DOHH2 (cell line): ENCODE measurements around the gene TNFAIP6.

Experiments
- EZH2phosphoT487 ChIP-seq: fragments of 200-600 bp; sonication (generic); IDR thresholded peaks from 2 replicates; pipeline ENCODE4 v1.6.1; 2017; ENCODE audit warnings: borderline replicate concordance, mild to moderate bottlenecking, antibody characterized with exemption, low read length, moderate library complexity, mixed read lengths
- TF ChIP-seq, protein P1 (sequence below): fragments of 200-600 bp; sonication (generic); IDR thresholded peaks from one replicate; pipeline ENCODE4 v1.5.1; 2014; ENCODE audit warnings: antibody characterized with exemption, mild to moderate bottlenecking, low read depth, low read length; ENCODE audit not compliant: poor library complexity, severe bottlenecking

DNA sequence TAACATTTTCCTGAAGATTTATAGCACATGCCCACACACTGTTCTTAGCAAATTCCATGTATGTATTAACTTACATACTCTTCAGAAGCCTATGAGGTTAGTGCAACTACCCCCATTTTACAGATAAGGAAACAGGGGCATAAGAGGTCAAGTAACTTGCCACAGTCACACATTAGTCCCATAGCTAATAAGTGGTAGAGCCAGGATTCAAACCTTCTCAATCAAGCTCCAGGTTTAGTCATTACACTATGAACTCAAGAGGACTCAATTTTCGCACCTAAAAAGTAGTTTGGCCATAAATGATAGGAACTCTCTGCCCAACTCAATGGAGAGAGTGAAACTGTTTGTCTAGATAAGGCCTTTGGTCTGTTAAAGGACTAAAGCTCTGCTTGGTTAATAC is 42.6 kb downstream of the TNFAIP6 start:
- TF ChIP-seq, protein P1, sequence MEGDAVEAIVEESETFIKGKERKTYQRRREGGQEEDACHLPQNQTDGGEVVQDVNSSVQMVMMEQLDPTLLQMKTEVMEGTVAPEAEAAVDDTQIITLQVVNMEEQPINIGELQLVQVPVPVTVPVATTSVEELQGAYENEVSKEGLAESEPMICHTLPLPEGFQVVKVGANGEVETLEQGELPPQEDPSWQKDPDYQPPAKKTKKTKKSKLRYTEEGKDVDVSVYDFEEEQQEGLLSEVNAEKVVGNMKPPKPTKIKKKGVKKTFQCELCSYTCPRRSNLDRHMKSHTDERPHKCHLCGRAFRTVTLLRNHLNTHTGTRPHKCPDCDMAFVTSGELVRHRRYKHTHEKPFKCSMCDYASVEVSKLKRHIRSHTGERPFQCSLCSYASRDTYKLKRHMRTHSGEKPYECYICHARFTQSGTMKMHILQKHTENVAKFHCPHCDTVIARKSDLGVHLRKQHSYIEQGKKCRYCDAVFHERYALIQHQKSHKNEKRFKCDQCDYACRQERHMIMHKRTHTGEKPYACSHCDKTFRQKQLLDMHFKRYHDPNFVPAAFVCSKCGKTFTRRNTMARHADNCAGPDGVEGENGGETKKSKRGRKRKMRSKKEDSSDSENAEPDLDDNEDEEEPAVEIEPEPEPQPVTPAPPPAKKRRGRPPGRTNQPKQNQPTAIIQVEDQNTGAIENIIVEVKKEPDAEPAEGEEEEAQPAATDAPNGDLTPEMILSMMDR, result no peak
- no peak for TF ChIP-seq EZH2phosphoT487
